Mononuclear cell (primary cell): ENCODE results near the gene NHSL1. TPM values are rescaled to one million over a fixed set of nuclear protein-coding genes. Genes with fewer than 3 reads are reported as not detected.
"Not testable (repeated sequence)": the region's sequence is repeated elsewhere in the genome, so short reads cannot be mapped to it uniquely, and the experiment has no call there.

Experiments used
- H3K27me3 ChIP-seq: 2 replicates; pipeline ENCODE4 v1.6.0; 2011; ENCODE audit warnings: low read length, control low read depth; ENCODE audit not compliant: insufficient read depth
- H3K4me1 ChIP-seq: 2 replicates; pipeline ENCODE4 v1.5.1; 2011; ENCODE audit warnings: mild to moderate bottlenecking, low read length, control low read depth; ENCODE audit not compliant: insufficient read depth
- H3K4me3 ChIP-seq: 2 replicates; pipeline ENCODE4 v1.5.1; 2011; ENCODE audit warnings: mild to moderate bottlenecking, low read length, moderate library complexity
- H3K9me3 ChIP-seq: 2 replicates; pipeline ENCODE4 v1.5.1; 2011; ENCODE audit warnings: low read depth, mild to moderate bottlenecking, control low read depth, low read length
- total RNA-seq: library from RNA; depleted of rRNA; stranded (reverse); fragments of >200 nt; gene quantifications from one replicate; pipeline ENCODE4 v1.2.3, GENCODE V29; 2012

Gene NHSL1
- total RNA-seq, 1 donor: 0.63 TPM

DNA sequence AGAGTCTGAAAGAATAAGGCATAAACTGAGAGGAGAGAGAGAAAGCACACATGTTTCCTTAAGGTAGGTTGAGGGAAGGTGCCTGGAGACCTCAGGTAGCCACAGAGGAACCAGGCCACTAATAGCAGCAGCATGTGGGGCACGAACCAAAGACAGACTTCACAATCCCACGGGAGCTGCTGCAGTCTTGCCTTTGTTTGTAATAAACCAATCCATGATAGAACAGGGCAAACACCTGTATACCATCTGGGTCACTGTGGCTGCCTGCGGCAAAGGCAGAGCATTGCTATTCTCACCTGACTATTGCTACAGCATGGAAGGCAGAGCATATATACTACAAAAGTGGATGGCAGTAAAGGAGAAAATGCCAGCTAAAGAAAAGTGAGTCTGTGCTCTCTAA is 59.0 kb downstream of the NHSL1 start:
- Histone ChIP-seq H3K4me3 (no peak overlapping the region), H3K4me1 (no peaks in the 10 kb centered on the region), H3K27me3 (no peaks in the 10 kb centered on the region), H3K9me3 (no peaks in the 10 kb centered on the region)

DNA sequence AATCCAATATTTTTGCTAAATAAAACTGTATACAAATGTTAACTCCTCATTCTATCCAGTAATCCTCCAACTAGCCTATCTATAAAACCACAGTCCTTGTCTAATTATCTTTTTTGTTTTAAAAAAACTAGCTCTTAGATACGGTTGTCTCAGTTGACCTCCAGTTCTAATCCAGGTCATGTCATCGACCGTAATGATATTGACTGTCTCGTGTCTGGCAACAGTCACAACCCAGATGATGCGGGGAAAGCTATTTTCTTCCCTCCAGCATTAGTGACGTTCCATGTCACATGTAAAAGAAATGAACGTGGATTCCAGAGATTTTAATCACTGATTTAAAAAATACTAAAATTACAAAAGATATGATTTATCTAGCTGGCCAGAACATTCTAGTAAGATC is 59.7 kb downstream of the NHSL1 start:
- Histone ChIP-seq H3K9me3 (no peaks in the 10 kb centered on the region), H3K27me3 (no peaks in the 10 kb centered on the region), H3K4me1 (peaks cover 4% of the 10 kb centered on the region), H3K4me3 (no peak overlapping the region)

DNA sequence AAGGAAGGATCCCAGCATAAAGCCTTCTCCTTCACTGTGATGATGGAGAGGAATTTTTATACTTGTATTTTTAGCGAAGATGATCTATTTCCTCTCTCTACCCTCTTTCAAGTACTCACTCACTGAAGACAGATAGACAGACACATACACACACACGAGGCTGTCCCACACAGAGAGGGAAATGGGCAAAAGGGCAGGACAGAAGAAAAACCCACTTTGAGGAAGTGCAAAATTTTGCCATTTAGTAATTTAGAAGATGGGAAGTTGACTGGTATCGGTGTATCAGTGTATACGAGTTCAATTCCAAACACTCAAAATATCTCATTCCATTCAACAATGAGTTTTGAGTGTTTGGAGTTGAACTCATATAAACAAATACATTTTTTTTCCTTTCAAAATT is 64.4 kb downstream of the NHSL1 start:
- H3K4me3 ChIP-seq: no peak overlapping the region
- no peaks in the 10 kb centered on the region for H3K27me3 ChIP-seq
- no peaks in the 10 kb centered on the region for H3K9me3 ChIP-seq

DNA sequence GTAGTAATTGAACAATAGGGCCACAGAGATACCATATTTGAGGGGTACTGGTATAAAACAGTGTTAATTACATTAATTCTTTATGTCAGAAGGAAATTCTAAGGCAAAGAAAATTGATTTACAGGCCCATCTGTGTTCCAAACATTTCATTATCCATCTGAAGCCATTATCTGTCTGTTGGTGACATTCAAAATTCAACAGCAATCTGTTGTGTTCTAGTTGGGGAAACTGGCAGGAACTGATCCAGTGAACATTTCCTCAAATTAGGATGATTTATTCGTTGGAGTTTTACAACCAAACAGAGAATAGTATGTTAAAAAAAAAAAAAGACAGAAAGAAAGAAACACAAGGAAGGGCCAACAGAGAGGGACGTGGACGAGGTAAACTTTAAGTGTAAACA is 65.2 kb downstream of the NHSL1 start:
- no peaks in the 10 kb centered on the region for H3K9me3 ChIP-seq
- peaks cover 28% of the 10 kb centered on the region for H3K4me1 ChIP-seq
- H3K4me3 ChIP-seq: no peak overlapping the region
- H3K27me3 ChIP-seq: no peaks in the 10 kb centered on the region

More for the DNA sequence above, 64.4 kb downstream of the NHSL1 start:
- peaks cover 28% of the 10 kb centered on the region for H3K4me1 ChIP-seq

DNA sequence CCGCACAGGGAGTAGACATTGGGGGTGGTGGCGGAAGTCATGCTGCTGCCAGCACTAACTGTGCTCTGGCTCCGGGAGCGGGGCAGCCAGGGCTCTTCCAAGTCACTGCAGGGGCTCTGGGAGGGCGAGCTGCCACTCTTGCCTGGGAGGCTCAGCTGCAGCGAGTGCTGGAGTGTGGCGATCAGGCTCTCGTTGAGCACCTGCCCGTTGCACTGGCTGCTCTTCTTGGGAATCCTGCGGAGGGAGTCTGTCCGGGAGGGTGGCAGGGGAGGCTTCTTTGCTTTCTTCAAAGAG is 67.3 kb downstream of the NHSL1 start:
- Histone ChIP-seq H3K4me1 (peaks cover 28% of the 10 kb centered on the region), H3K4me3 (no peak overlapping the region), H3K27me3 (no peaks in the 10 kb centered on the region), H3K9me3 (no peaks in the 10 kb centered on the region)

DNA sequence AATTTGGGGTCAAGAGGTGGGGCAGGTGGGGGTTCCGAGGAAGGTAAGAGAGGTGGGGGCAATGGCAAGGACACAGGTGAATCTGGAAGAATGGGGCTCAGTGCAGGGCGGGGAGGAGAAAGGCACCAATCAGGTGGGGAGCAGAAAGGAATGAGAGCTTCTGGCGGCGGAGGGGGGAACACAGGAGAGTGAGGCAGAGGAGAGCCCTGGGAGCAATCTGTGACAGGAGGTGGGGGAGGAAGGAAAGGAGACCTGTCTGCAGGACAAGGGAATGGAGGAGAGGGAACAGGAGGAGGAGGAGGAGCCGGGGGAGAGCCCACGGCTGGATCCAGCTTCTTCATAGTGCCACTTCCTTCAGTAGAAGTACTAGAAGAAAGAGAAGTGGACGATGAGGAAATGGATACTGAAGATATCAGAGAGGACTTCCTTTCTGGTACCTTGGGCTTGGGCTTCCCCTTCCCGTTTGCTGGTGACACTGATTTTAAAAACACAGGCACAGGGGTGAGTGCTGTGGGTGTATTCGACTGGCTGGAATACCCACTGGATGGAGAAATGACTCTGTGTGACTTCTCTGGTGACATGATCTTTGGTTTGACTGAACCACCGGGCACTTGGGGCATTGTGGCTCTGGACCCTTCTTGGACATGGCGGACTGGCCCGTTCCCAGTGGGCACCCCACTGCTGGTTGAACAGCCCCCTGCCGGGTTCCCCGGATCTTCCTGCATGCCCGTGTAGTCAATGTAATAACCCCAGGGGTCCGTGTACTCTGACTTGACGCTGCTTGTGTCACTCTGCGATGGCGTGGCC is 67.8 kb downstream of the NHSL1 start:
- Histone ChIP-seq H3K4me3 (no peak overlapping the region), H3K4me1 (peaks cover 28% of the 10 kb centered on the region), H3K9me3 (no peaks in the 10 kb centered on the region), H3K27me3 (no peaks in the 10 kb centered on the region)

DNA sequence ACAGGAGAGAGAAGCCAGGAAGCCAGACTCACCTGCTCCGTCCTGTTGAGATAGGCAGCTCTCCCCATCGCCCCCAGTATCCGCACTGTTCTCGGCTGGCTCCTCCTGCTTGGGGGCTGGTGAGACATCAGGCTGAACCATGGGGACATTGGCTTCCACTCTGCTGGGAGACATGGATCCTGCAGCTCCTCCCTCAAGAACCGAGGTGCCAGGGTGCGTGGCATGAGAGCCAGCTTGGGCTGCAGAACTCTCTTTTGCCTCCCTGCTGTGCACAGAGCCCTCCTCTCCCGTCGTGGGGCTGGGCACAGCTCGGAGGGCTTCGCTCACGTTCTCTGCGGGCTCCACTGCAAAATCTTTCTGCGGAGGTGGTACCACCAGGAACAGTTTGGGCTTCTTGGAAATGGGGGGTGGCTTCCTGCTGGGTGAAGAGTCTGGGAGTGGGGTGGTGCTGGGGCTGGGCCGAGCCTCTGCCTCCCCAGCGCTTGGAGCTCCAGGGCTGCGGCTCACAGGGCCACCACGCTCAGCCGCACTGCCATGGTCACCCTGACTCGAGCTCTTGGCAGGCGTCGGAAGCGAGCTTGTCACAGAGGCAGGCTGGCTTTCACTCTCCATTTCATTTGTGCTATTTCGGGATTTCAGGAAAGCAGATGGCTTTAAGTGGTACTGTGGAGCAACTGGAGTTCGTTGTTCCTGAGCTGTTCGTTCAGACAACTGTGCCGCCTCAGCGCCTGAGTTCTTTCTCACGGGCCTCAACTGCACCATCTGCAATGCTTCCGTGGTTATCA is 68.7 kb downstream of the NHSL1 start:
- no peaks in the 10 kb centered on the region for H3K9me3 ChIP-seq
- no peaks in the 10 kb centered on the region for H3K27me3 ChIP-seq
- H3K4me1 ChIP-seq: peaks cover 28% of the 10 kb centered on the region
- H3K4me3 ChIP-seq: no peak overlapping the region

DNA sequence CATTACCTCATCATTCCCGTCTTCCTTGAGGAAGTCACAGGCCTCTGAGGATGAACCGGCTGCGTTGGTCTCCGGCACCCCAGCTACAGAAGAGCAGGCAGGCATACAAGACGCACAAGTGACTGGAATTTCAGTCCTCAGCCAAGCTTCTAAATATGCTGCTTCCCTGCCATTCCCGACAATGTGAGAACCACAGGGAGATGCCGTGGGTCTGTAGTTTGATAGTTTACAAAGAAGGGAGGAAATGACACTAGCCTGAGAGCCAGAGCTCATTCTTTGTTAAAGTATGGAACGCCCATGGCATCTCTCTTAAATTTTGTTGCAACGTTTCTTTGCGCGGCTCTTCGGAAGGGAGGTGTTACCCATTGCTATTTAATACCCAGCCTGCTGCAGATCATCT is 69.5 kb downstream of the NHSL1 start:
- H3K9me3 ChIP-seq: no peaks in the 10 kb centered on the region
- peaks cover 26% of the 10 kb centered on the region for H3K4me1 ChIP-seq
- H3K27me3 ChIP-seq: no peaks in the 10 kb centered on the region
- H3K4me3 ChIP-seq: no peak overlapping the region

DNA sequence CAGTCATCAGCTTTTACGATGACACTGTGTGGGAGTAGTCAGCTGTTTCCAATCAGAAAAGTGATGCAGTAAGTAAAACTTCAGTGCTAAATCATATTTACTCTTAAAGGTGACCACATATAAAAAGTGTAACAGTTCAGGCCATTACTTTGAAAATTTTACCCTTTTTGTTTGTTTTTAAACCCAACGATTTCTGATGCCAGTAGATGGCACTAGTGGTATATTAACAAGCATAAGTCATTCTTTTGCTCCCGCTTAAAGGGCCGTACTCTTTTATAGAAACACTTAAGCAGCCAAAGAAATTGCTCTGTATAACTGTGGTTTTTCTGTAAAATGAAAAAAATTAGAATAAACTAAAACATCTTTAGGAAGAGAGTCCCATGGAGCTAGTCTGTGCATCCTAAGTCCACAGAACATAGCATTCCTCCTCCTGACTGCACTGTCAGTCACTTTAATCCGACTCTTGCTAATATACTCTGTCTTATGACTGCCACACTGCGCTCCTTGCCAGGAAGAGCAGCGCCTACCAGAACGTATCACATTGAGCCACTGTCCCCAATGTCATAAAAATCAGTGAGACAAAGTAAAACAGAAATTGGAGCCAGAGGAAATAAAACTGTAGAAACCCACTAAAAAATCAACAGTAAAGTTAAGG is 70.2 kb downstream of the NHSL1 start:
- no peaks in the 10 kb centered on the region for H3K27me3 ChIP-seq

DNA sequence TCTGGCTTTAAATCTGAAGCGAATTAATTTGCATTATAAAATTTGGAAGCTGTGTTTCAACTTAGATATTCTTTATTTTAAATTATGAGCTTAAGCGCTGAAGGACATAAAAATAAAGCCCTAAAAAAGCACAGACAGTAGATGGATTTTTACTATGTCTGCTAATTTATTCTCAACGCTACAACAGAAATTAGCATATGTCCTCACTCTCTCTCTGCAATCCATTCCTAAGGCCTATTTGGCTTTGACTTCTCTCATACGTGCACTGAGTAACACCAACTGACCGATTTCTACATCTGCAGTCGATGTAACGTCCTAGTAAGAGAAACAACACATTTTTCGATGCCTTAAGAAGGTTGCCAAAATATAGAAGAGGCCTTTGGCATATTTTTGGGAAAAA is 71.6 kb downstream of the NHSL1 start:
- Histone ChIP-seq H3K9me3 (no peaks in the 10 kb centered on the region), H3K27me3 (no peaks in the 10 kb centered on the region), H3K4me3 (no peak overlapping the region), H3K4me1 (peaks cover 28% of the 10 kb centered on the region)

More for the DNA sequence above, 70.2 kb downstream of the NHSL1 start:
- H3K4me1 ChIP-seq: peaks cover 19% of the 10 kb centered on the region
- no peak overlapping the region for H3K4me3 ChIP-seq
- no peaks in the 10 kb centered on the region for H3K9me3 ChIP-seq

DNA sequence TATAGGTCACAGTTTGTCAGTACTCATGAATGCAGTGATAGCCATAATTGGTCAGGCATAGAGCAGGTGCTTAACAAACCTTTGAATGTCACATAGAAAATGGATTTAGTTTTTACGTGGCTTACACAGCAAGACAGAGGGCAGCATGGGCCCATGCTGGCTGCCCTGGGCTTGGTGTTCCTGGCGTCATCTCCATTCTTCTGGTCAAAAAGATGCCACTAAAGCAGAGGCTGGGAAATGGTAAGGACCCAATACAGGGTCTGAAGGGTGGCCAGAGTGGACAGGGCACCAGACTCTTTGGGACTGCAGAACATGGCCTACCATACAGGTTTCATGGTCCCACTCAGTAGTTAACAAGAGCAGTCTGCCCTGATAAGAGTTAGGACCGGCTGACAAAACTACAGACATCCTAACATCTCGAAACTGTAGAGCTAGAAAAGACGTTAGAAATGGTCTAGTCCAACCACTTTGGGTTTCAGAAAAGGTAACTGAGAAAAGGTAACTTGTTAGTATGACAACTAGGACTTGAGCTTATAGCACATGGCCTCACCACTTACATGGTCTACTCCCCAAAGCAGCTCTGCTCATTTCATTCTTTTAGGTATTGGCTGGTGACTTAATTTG is 72.7 kb downstream of the NHSL1 start:
- Histone ChIP-seq H3K27me3 (no peaks in the 10 kb centered on the region), H3K4me3 (no peak overlapping the region), H3K9me3 (no peaks in the 10 kb centered on the region), H3K4me1 (peaks cover 20% of the 10 kb centered on the region)

DNA sequence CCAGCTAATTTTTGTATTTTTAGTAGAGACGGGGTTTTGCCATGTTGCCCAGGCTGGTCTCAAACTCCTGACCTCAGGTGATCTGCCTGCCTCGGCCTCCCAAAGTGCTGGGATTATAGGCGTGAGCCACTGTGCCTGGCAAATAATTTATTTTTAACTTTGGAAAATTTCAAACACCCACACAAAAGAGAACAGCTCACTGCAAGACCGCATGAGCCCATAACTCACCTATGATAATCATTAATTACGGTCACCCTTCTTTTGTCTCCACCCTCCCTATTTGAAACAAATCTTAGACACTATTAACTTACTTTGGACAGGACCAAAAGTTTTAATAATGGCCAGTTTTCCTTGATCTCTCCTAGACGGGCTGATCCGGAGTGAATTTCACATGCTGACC is 74.0 kb downstream of the NHSL1 start:
- H3K9me3 ChIP-seq, H3K4me3 ChIP-seq, H3K4me1 ChIP-seq, H3K27me3 ChIP-seq: not testable (repeated sequence)

DNA sequence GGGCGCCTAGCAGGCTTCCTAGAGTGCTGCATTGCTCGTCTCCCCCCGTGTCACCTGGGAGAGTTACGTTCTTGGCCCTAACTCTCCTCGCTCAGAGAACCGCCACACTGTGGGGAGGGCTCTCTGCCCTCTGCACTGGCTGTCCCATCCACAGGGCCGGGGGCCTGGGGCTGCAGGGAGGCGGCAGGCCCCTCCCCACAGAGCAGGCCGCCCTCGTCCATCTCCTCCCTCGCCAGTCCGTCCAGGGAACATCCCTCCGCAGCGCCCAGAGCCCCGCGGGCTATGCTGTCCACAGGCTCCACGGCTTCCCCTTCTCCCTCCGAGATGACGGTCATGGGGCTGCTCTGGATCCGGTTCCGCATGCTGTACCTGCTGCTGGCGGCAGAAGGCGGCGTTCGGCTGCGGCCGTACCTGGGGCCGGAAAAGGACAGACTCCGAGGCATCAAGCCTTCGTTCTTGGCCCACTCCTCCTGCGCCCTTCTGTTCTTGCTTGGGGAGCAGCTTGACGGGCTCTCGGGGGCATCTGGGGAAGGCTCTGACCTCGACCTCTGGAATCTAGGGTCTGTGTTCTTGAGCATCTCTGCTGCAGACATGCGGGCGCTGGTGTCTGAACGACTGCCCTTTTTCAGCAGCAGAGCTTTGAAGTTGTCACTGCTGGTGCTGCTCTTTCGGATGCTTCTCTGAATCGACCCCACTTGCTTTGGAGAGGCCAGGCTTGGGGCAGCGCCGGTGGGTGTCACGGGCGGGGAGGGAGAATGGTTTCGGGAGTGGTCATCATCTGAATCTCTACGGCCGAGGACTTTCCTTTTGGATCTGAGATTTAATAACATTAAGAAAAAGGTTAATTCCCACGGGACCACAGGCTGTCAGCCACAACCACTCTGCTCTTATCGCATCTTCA is 75.0 kb downstream of the NHSL1 start:
- Histone ChIP-seq H3K27me3 (no peaks in the 10 kb centered on the region), H3K9me3 (no peaks in the 10 kb centered on the region), H3K4me3 (no peak overlapping the region), H3K4me1 (peaks cover 9% of the 10 kb centered on the region)

DNA sequence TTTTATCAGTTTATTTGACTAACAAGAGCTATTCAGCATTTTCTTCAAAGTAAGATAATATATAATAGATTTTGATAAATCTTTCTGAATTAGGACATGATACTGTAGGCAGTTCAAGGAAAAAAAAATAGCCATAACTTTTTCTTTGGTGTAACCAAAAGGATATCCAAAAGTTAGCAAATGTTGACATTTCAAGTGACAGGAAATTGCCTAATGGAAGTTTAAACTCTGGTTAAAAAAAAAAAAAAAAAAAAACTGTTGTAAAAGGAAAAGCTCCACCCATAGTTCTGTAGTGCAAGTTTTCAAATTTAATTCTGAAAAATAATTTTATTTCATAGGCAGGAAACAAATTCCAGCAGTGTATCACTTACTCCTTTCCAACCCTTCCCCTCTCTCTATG is 76.4 kb downstream of the NHSL1 start:
- Histone ChIP-seq H3K4me3 (no peak overlapping the region), H3K4me1 (peaks cover 9% of the 10 kb centered on the region), H3K9me3 (no peaks in the 10 kb centered on the region), H3K27me3 (no peaks in the 10 kb centered on the region)
